A549 treated with ZK216348 at 1 μM for 4 hours (cell line): Measurements from ENCODE around the gene KMT2C. TPM values are rescaled to one million over a fixed set of nuclear protein-coding genes. Genes with fewer than 3 reads are reported as not detected.

Source experiments
- total RNA-seq: library from RNA; stranded (reverse); fragments of 200-300 nt; extraction: Qiagen RNA extraction; gene quantifications from 5 replicates; pipeline ENCODE4 v1.2.3, GENCODE V29; 2022; ENCODE audit warnings: low read depth

The KMT2C gene
- 7.6 to 10.3 TPM (median 9.2 TPM) in 5 replicates for total RNA-seq

DNA sequence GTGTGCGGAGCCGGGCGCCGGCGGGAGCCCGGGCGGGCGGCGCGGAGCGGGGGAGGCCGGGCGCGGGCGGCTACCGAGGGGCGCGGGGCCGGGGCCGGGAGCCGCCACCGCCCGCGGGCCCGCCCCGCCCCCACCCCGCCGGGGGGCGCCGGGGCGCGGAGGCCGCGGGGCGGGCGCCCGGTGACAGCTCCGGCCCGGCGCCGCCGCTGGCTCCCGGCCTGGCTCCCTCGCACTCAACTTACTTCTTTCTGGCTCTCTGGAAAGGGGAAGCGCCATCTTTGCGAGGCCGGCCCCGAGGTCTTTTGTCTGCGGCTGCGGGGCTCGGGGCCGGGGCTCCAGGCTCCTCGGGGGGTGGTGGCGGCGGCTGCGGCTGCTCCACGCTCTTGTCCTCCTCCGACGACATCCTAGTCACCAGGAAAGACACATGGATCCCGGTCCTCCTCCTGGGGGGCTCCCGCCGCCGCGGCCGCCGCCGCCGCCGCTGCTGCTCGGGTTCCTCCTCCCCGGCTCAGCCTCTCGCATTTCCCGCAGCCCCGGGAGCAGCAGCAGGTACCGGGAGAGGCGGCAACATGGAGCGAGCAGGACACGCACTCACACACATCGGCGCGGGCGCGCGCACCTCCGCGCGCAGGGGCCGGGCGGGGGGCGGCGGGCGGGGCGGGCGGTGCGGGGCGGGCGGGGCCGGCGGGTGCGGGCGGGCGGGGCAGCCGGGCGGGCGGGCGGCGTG lies at the start of gene KMT2C:
Gene KMT2C (minus strand): TSS at position 620 of the 727 bp plus-strand sequence. CDS start 217 bp downstream, at position 403.

Other genes with a start within 250 kb of the KMT2C start
- gene XRCC2, start 240.1 kb upstream of the KMT2C start, total RNA-seq, result 3.0 to 5.9 TPM (median 4.5 TPM) in 5 replicates